ENCODE measurements around the gene DOCK8.

GRCh38 chr9:487429-487828 is 272.8 kb downstream of the DOCK8 start:
- TF ChIP-seq, protein P1, sequence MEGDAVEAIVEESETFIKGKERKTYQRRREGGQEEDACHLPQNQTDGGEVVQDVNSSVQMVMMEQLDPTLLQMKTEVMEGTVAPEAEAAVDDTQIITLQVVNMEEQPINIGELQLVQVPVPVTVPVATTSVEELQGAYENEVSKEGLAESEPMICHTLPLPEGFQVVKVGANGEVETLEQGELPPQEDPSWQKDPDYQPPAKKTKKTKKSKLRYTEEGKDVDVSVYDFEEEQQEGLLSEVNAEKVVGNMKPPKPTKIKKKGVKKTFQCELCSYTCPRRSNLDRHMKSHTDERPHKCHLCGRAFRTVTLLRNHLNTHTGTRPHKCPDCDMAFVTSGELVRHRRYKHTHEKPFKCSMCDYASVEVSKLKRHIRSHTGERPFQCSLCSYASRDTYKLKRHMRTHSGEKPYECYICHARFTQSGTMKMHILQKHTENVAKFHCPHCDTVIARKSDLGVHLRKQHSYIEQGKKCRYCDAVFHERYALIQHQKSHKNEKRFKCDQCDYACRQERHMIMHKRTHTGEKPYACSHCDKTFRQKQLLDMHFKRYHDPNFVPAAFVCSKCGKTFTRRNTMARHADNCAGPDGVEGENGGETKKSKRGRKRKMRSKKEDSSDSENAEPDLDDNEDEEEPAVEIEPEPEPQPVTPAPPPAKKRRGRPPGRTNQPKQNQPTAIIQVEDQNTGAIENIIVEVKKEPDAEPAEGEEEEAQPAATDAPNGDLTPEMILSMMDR (IDR thresholded peaks at IDR 0.05): no peak
- no peak for TF ChIP-seq POLR2A (IDR thresholded peaks at IDR 0.05)
